ENCODE results near the gene POMP. TPM values are rescaled to one million over a fixed set of nuclear protein-coding genes. Genes with fewer than 3 reads are reported as not detected.

Gene POMP
- total and polyA plus RNA-seq, 2 donors (not counting 1 experiment from before 2014, with no cell fraction given) = 67.7 to 149 TPM

DNA sequence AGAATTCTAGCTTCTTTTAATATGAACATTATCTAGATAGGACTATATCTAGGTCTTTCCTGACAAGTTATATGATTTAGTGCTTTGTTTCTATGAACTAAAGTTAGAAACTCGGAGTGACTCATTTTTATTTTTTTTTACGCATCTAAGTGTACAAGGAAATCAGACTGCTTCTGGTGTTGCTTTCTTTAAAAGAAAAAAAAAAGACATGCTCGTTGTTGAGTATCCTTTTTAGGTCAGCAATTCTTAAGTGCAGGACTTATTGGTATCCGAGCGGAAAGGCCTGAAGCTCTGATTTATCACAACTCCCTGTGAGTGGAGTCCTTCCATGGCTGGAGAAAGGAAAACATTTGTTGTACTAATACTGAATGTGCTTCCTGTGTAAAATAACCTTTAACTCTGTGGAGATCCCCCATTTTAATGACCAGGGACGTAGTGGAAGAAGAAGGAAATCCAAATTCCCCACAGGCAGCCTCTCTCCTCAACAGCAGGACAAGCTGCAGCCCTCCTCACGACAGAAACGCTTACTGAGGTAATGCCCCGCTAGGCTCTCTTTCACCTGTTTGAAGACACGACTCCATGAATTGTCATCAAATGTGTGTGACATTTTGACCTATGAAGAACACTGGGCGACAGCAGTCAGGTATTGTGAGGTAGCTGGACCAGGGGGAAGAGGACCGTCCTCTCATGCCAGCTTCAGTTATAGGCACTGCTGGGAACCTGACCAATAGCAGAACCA is 17.9 kb upstream of the POMP start:
- Histone ChIP-seq H3K79me2 (ENCODE audit: control insufficient read depth, insufficient read depth, low read length) (no peaks in the 10 kb centered on the region), H2AFZ (ENCODE audit: low read length) (no peak overlapping the region)
- TF ChIP-seq, protein P1, sequence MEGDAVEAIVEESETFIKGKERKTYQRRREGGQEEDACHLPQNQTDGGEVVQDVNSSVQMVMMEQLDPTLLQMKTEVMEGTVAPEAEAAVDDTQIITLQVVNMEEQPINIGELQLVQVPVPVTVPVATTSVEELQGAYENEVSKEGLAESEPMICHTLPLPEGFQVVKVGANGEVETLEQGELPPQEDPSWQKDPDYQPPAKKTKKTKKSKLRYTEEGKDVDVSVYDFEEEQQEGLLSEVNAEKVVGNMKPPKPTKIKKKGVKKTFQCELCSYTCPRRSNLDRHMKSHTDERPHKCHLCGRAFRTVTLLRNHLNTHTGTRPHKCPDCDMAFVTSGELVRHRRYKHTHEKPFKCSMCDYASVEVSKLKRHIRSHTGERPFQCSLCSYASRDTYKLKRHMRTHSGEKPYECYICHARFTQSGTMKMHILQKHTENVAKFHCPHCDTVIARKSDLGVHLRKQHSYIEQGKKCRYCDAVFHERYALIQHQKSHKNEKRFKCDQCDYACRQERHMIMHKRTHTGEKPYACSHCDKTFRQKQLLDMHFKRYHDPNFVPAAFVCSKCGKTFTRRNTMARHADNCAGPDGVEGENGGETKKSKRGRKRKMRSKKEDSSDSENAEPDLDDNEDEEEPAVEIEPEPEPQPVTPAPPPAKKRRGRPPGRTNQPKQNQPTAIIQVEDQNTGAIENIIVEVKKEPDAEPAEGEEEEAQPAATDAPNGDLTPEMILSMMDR (conservative IDR thresholded peaks at IDR 0.05 in 1 of 2, IDR thresholded peaks at IDR 0.05 in 1 of 2; ENCODE audit: low read depth in 1 of 2, low read length in 2 of 2) = no peak
- no peak for TF ChIP-seq EZH2 (IDR thresholded peaks at IDR 0.05; ENCODE audit: low read length, missing control alignments)

DNA sequence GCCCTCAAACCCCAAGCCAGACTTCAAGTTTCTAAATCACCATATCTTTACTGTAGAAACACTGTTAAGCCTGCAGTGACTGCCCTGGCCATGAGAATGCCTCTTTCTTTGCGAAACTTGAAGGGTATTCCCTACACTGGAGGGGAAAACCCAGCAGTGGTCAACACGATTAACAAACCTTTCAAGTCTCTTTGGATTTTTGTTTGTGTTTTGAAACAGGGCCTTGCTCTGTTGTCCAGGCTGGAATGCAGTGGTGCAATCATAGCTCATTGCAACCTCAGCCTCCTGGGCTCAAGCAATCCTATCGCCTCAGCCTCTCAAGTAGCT is 17.4 kb upstream of the POMP start:
- Histone ChIP-seq H3K79me2 (ENCODE audit: control insufficient read depth, insufficient read depth, low read length) (no peaks in the 10 kb centered on the region), H3K4me2 (ENCODE audit: extremely low read depth, insufficient read depth, low read length) (no peak overlapping the region), H3K27ac (ENCODE audit: insufficient read depth, low read length) (no peak overlapping the region), H4K20me1 (ENCODE audit: control insufficient read depth, extremely low read depth, insufficient read depth, low read length) (no peaks in the 10 kb centered on the region), H2AFZ (ENCODE audit: low read length) (no peak overlapping the region), H3K4me1 (ENCODE audit: control insufficient read depth, extremely low read depth, insufficient read depth, low read length) (peaks cover under 1% of the 10 kb centered on the region), H3K27me3 (ENCODE audit: control insufficient read depth, insufficient read depth, low read length) (no peaks in the 10 kb centered on the region), H3K36me3 (ENCODE audit: control insufficient read depth, insufficient read depth, low read length) (no peaks in the 10 kb centered on the region), H3K9ac (ENCODE audit: insufficient read depth, low read length) (no peak overlapping the region), H3K4me3 (replicated peaks in 1 of 4; ENCODE audit: control extremely low read depth in 1 of 4, insufficient read depth in 1 of 4, low read depth in 3 of 4, low read length in 4 of 4) (no peak overlapping the region), H3K9me3 (ENCODE audit: control insufficient read depth, insufficient read depth, low read depth, low read length) (no peaks in the 10 kb centered on the region)
- DNase-seq (ENCODE audit: low read depth in 2 of 2) = no peak
- TF ChIP-seq, protein P1 (conservative IDR thresholded peaks at IDR 0.05 in 1 of 2, IDR thresholded peaks at IDR 0.05 in 1 of 2; ENCODE audit: low read depth in 1 of 2, low read length in 2 of 2) = no peak
- no peak for TF ChIP-seq EZH2 (IDR thresholded peaks at IDR 0.05; ENCODE audit: low read length, missing control alignments)

More for the DNA sequence above, 17.9 kb upstream of the POMP start:
- no peaks in the 10 kb centered on the region for H3K9me3 ChIP-seq (ENCODE audit: control insufficient read depth, insufficient read depth, low read depth, low read length)
- no peak overlapping the region for H3K27ac ChIP-seq (ENCODE audit: insufficient read depth, low read length)
- no peak overlapping the region for H3K4me2 ChIP-seq (ENCODE audit: extremely low read depth, insufficient read depth, low read length)
- H3K4me1 ChIP-seq (ENCODE audit: control insufficient read depth, extremely low read depth, insufficient read depth, low read length) = peaks cover 3% of the 10 kb centered on the region
- no peaks in the 10 kb centered on the region for H3K27me3 ChIP-seq (ENCODE audit: control insufficient read depth, insufficient read depth, low read length)
- no peak for DNase-seq (ENCODE audit: low read depth in 2 of 2)
- no peak overlapping the region for H3K9ac ChIP-seq (ENCODE audit: insufficient read depth, low read length)
- no peaks in the 10 kb centered on the region for H3K36me3 ChIP-seq (ENCODE audit: control insufficient read depth, insufficient read depth, low read length)
- no peaks in the 10 kb centered on the region for H4K20me1 ChIP-seq (ENCODE audit: control insufficient read depth, extremely low read depth, insufficient read depth, low read length)
- no peak overlapping the region for H3K4me3 ChIP-seq (replicated peaks in 1 of 4; ENCODE audit: control extremely low read depth in 1 of 4, insufficient read depth in 1 of 4, low read depth in 3 of 4, low read length in 4 of 4)

DNA sequence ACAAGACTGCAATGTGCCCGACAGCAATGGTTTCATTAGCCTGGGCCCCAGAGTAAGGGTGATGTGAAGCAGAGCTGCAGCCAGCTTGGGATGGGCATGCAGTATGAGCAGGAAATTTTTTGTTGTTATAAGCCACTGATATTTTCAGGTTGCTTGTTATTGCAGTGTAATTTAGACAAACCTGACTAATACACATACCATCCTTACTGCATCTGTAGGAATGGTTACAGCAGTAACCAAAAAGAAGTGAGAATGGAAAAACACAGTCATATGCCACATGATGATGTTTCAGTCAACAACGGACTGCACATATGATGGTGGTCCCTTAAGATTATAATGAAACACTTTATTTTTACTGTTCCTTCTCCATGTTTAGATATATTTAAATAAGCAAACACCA is 8.6 kb upstream of the POMP start:
- H2AFZ ChIP-seq (ENCODE audit: low read length) = no peak overlapping the region
- no peaks in the 10 kb centered on the region for H3K36me3 ChIP-seq (ENCODE audit: control insufficient read depth, insufficient read depth, low read length)
- H3K9ac ChIP-seq (ENCODE audit: insufficient read depth, low read length) = no peak overlapping the region
- H3K79me2 ChIP-seq (ENCODE audit: control insufficient read depth, insufficient read depth, low read length) = peaks cover 1% of the 10 kb centered on the region
- H3K27me3 ChIP-seq (ENCODE audit: control insufficient read depth, insufficient read depth, low read length) = no peaks in the 10 kb centered on the region
- no peaks in the 10 kb centered on the region for H3K9me3 ChIP-seq (ENCODE audit: control insufficient read depth, insufficient read depth, low read depth, low read length)
- H3K4me2 ChIP-seq (ENCODE audit: extremely low read depth, insufficient read depth, low read length) = no peak overlapping the region
- H3K4me3 ChIP-seq (replicated peaks in 1 of 4; ENCODE audit: control extremely low read depth in 1 of 4, insufficient read depth in 1 of 4, low read depth in 3 of 4, low read length in 4 of 4) = no peak overlapping the region
- no peak overlapping the region for H3K27ac ChIP-seq (ENCODE audit: insufficient read depth, low read length)
- TF ChIP-seq EZH2 (IDR thresholded peaks at IDR 0.05; ENCODE audit: low read length, missing control alignments) = no peak
- TF ChIP-seq, protein P1 (conservative IDR thresholded peaks at IDR 0.05 in 1 of 2, IDR thresholded peaks at IDR 0.05 in 1 of 2; ENCODE audit: low read depth in 1 of 2, low read length in 2 of 2) = no peak
- no peaks in the 10 kb centered on the region for H4K20me1 ChIP-seq (ENCODE audit: control insufficient read depth, extremely low read depth, insufficient read depth, low read length)
- DNase-seq (ENCODE audit: low read depth in 2 of 2) = peak; percentile 6 to 31
- H3K4me1 ChIP-seq (ENCODE audit: control insufficient read depth, extremely low read depth, insufficient read depth, low read length) = no peaks in the 10 kb centered on the region
